ENCODE measurements around the gene NCDN.

- TF ChIP-seq, protein P1, sequence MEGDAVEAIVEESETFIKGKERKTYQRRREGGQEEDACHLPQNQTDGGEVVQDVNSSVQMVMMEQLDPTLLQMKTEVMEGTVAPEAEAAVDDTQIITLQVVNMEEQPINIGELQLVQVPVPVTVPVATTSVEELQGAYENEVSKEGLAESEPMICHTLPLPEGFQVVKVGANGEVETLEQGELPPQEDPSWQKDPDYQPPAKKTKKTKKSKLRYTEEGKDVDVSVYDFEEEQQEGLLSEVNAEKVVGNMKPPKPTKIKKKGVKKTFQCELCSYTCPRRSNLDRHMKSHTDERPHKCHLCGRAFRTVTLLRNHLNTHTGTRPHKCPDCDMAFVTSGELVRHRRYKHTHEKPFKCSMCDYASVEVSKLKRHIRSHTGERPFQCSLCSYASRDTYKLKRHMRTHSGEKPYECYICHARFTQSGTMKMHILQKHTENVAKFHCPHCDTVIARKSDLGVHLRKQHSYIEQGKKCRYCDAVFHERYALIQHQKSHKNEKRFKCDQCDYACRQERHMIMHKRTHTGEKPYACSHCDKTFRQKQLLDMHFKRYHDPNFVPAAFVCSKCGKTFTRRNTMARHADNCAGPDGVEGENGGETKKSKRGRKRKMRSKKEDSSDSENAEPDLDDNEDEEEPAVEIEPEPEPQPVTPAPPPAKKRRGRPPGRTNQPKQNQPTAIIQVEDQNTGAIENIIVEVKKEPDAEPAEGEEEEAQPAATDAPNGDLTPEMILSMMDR (conservative IDR thresholded peaks at IDR 0.05) = no peak
- TF ChIP-seq ZFX (IDR thresholded peaks at IDR 0.05) = no peak
These were observed 20.9 kb upstream of the NCDN start for GRCh38 chr1:35536556-35537162.

Data from C4-2B (cell line).